ENCODE data around the gene LITAF.

DNA sequence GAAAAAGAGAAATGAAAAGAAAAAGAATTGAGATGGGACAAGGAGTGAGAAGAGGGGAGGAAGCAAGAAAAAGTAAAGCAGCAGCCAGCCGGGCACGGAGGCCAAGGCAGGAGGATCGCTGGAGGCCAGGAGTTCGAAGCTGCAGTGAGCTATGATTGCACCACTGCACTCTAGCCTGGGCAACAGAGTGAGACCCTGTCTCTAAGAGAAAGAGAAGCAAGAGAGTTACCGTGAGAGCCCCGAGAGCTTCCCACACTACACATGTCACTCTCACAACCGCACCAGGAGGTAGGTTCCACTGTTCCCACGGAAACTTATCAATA lies 18.8 kb upstream of the LITAF start:
- TF ChIP-seq POLR2A (IDR thresholded peaks at IDR 0.05; ENCODE audit: low read length) (no peak), GATA1 (IDR thresholded peaks at IDR 0.05; ENCODE audit: low read depth, low read length) (no peak)
